Measurements from ENCODE around the gene SLC16A12. TPM values are rescaled to one million over a fixed set of nuclear protein-coding genes. Genes with fewer than 3 reads are reported as not detected.

SLC16A12 gene
- total and polyA plus RNA-seq, 2 experiments from 2014 or later = 5.7 to 5.9 TPM

- DNase-seq (ENCODE audit: low spot score) = peak; percentile 65
- H3K9me2 ChIP-seq (replicated peaks; ENCODE audit: insufficient read depth) = no peaks in the 10 kb centered on the region
- peaks cover 21% of the 10 kb centered on the region for H3K4me1 ChIP-seq (ENCODE audit: insufficient read depth)
- no peaks in the 10 kb centered on the region for H3K9me3 ChIP-seq (ENCODE audit: low read depth)
- H2AFZ ChIP-seq = no peak overlapping the region
- peak overlapping the region; percentile 41 for H3K27ac ChIP-seq
- H3K4me2 ChIP-seq = no peak overlapping the region
- H3K36me3 ChIP-seq (replicated peaks; ENCODE audit: insufficient read depth, low read depth) = no peaks in the 10 kb centered on the region
- no peaks in the 10 kb centered on the region for H4K20me1 ChIP-seq (ENCODE audit: insufficient read depth, poor library complexity, severe bottlenecking)
- WGBS (ENCODE audit: low lambda C conversion rate, missing lambda C conversion rate) = 18% methylated on average over 3 of the region's 3 CpGs
- no peak for TF ChIP-seq EZH2 (IDR thresholded peaks at IDR 0.05; ENCODE audit: borderline replicate concordance)
- TF ChIP-seq EZH2phosphoT487 (IDR thresholded peaks at IDR 0.05; ENCODE audit: low read depth, severe bottlenecking, unreplicated experiment) = no peak
- TF ChIP-seq CTCF (IDR thresholded peaks at IDR 0.05; ENCODE audit: poor library complexity) = peak; percentile 59
- H3K4me3 ChIP-seq = no peak overlapping the region
- no peaks in the 10 kb centered on the region for H3K79me2 ChIP-seq
- no peaks in the 10 kb centered on the region for H3K27me3 ChIP-seq
These were observed 68.8 kb downstream of the SLC16A12 start for GRCh38 chr10:89466599-89467035.

GRCh38 chr10:89465196-89465595 is 70.2 kb downstream of the SLC16A12 start:
- Histone ChIP-seq H2AFZ (no peak overlapping the region), H3K9me2 (replicated peaks; ENCODE audit: insufficient read depth) (no peaks in the 10 kb centered on the region), H3K27me3 (no peaks in the 10 kb centered on the region), H3K36me3 (replicated peaks; ENCODE audit: insufficient read depth, low read depth) (no peaks in the 10 kb centered on the region), H3K4me1 (ENCODE audit: insufficient read depth) (peaks cover 21% of the 10 kb centered on the region), H3K79me2 (no peaks in the 10 kb centered on the region), H3K9me3 (ENCODE audit: low read depth) (no peaks in the 10 kb centered on the region), H3K27ac (no peak overlapping the region), H4K20me1 (ENCODE audit: insufficient read depth, poor library complexity, severe bottlenecking) (no peaks in the 10 kb centered on the region), H3K4me3 (no peak overlapping the region), H3K4me2 (no peak overlapping the region)
- TF ChIP-seq EZH2 (IDR thresholded peaks at IDR 0.05; ENCODE audit: borderline replicate concordance) = no peak
- TF ChIP-seq EZH2phosphoT487 (IDR thresholded peaks at IDR 0.05; ENCODE audit: low read depth, severe bottlenecking, unreplicated experiment) = no peak
- no peak for TF ChIP-seq CTCF (IDR thresholded peaks at IDR 0.05; ENCODE audit: poor library complexity)
- 53% methylated on average over 2 of the region's 2 CpGs for WGBS (ENCODE audit: low lambda C conversion rate, missing lambda C conversion rate)
- DNase-seq (ENCODE audit: low spot score) = no peak

- Histone ChIP-seq H3K9me2 (replicated peaks; ENCODE audit: insufficient read depth) (no peaks in the 10 kb centered on the region), H4K20me1 (ENCODE audit: insufficient read depth, poor library complexity, severe bottlenecking) (no peaks in the 10 kb centered on the region), H2AFZ (no peak overlapping the region), H3K4me3 (no peak overlapping the region), H3K36me3 (replicated peaks; ENCODE audit: insufficient read depth, low read depth) (no peaks in the 10 kb centered on the region), H3K9me3 (ENCODE audit: low read depth) (no peaks in the 10 kb centered on the region), H3K4me1 (ENCODE audit: insufficient read depth) (peaks cover 21% of the 10 kb centered on the region), H3K79me2 (no peaks in the 10 kb centered on the region), H3K4me2 (no peak overlapping the region), H3K27me3 (no peaks in the 10 kb centered on the region), H3K27ac (no peak overlapping the region)
- no peak for DNase-seq (ENCODE audit: low spot score)
- WGBS (ENCODE audit: low lambda C conversion rate, missing lambda C conversion rate) = 80% methylated on average over 6 of the region's 6 CpGs
- TF ChIP-seq CTCF (IDR thresholded peaks at IDR 0.05; ENCODE audit: poor library complexity) (no peak), EZH2 (IDR thresholded peaks at IDR 0.05; ENCODE audit: borderline replicate concordance) (no peak), EZH2phosphoT487 (IDR thresholded peaks at IDR 0.05; ENCODE audit: low read depth, severe bottlenecking, unreplicated experiment) (no peak)
These were observed 71.4 kb downstream of the SLC16A12 start for GRCh38 chr10:89463846-89464537.

All from hepatocyte (in vitro differentiated cells).